Osteocyte (in vitro differentiated cells): Measurements from ENCODE around the gene NRXN3. TPM values are rescaled to one million over a fixed set of nuclear protein-coding genes. Genes with fewer than 3 reads are reported as not detected.

Experiments
- DNase-seq: peaks from one replicate; pipeline ENCODE4 v3.0.0; 2021; ENCODE audit warnings: mixed read lengths; ENCODE audit not compliant: unreplicated experiment; ENCODE audit errors: extremely low spot score
- H3K27ac Mint-ChIP-seq: one replicate; pipeline ENCODE4 v1.8.0; 2021; ENCODE audit warnings: mild to moderate bottlenecking, mixed read lengths; ENCODE audit not compliant: unreplicated experiment
- H3K27me3 Mint-ChIP-seq: one replicate; pipeline ENCODE4 v1.8.0; 2021; ENCODE audit warnings: mixed read lengths; ENCODE audit not compliant: unreplicated experiment
- H3K36me3 Mint-ChIP-seq: one replicate; pipeline ENCODE4 v1.8.0; 2021; ENCODE audit warnings: mixed read lengths; ENCODE audit not compliant: unreplicated experiment
- H3K4me1 Mint-ChIP-seq: one replicate; pipeline ENCODE4 v1.8.0; 2021; ENCODE audit warnings: mixed read lengths; ENCODE audit not compliant: unreplicated experiment
- H3K4me3 Mint-ChIP-seq: one replicate; pipeline ENCODE4 v1.8.0; 2021; ENCODE audit warnings: mild to moderate bottlenecking, moderate library complexity, mixed read lengths; ENCODE audit not compliant: unreplicated experiment
- H3K9me3 Mint-ChIP-seq: one replicate; pipeline ENCODE4 v1.8.0; 2021; ENCODE audit warnings: mixed read lengths; ENCODE audit not compliant: unreplicated experiment
- total RNA-seq: library from RNA; stranded (reverse); gene quantifications from 2 replicates; pipeline ENCODE4 v1.2.1, GENCODE V29; 2021
- TF ChIP-seq, protein P1 (sequence below): fragments of 200-600 bp; sonication (generic); IDR thresholded peaks from 2 replicates; pipeline ENCODE4 v1.5.0; 2021; ENCODE audit warnings: antibody characterized with exemption, mild to moderate bottlenecking, moderate library complexity

NRXN3 gene
- total RNA-seq, 1 donor from 2014 or later = 26.5 TPM

DNA sequence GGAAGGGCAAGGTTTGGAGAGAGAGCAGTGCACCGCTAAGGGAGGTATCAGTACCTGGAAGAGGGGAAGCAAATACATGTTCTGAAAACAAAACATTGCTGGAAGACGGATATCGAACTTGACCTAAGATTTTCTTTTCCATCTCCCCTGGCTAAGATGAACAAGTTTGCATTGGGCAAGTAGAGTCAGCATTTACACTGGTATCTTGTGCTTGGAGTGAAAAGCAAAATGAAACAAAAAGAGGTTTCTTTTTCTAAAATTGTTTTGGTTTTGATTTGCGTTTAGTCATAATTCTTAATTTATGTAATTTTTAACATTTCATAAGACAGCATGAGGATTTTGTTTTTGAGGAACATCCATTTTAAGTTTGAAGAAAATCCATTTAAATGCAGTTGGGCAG is 881.6 kb downstream of the NRXN3 start:
- no peaks in the 10 kb centered on the region for H3K36me3 Mint-ChIP-seq
- no peaks in the 10 kb centered on the region for H3K9me3 Mint-ChIP-seq
- no peak overlapping the region for H3K4me3 Mint-ChIP-seq
- H3K4me1 Mint-ChIP-seq = no peaks in the 10 kb centered on the region
- no peak overlapping the region for H3K27ac Mint-ChIP-seq
- DNase-seq = no peak
- TF ChIP-seq, protein P1, sequence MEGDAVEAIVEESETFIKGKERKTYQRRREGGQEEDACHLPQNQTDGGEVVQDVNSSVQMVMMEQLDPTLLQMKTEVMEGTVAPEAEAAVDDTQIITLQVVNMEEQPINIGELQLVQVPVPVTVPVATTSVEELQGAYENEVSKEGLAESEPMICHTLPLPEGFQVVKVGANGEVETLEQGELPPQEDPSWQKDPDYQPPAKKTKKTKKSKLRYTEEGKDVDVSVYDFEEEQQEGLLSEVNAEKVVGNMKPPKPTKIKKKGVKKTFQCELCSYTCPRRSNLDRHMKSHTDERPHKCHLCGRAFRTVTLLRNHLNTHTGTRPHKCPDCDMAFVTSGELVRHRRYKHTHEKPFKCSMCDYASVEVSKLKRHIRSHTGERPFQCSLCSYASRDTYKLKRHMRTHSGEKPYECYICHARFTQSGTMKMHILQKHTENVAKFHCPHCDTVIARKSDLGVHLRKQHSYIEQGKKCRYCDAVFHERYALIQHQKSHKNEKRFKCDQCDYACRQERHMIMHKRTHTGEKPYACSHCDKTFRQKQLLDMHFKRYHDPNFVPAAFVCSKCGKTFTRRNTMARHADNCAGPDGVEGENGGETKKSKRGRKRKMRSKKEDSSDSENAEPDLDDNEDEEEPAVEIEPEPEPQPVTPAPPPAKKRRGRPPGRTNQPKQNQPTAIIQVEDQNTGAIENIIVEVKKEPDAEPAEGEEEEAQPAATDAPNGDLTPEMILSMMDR = no peak
- peaks cover 51% of the 10 kb centered on the region for H3K27me3 Mint-ChIP-seq

DNA sequence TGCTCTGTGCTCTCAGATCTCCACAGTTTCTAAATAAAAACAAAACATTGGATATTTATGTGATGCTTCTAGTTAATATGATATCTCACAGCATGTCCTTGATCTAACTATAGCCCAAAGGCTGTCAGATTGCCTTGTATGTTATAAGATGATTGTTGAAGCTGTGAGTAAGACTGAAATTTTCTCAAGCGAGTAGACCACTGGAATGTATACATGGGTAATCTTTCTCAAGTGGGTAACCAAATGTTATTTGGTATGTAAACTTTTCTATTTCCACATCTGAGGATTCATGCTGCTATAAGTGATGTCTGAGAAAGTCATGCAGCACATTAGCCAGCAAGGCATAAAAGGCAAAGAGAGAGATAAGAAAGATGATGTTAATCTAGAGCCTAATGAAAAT is 886.7 kb downstream of the NRXN3 start:
- no peak overlapping the region for H3K27ac Mint-ChIP-seq
- H3K36me3 Mint-ChIP-seq = no peaks in the 10 kb centered on the region
- TF ChIP-seq, protein P1 = no peak
- no peak overlapping the region for H3K4me3 Mint-ChIP-seq
- H3K4me1 Mint-ChIP-seq = no peaks in the 10 kb centered on the region
- DNase-seq = no peak
- peaks cover 44% of the 10 kb centered on the region for H3K27me3 Mint-ChIP-seq
- H3K9me3 Mint-ChIP-seq = no peaks in the 10 kb centered on the region

DNA sequence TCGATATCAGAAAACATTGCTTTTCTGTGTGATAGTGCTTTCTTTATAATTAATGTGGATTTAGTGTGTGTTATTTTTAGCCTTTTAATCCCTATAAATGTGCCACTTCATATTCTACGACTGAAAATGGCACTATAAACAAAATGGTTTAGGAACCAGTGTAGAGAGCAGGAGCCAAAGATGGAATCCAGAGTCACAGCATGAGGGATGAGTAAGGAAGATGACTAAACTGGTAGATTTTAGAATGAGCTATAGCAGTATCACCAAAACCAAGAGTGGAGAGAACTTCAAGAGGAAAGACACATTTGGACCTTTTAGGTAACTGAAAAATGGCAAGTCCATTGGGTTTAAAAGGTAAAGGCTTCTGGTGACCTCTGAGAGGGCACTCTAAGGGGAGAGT is 887.2 kb downstream of the NRXN3 start:
- no peak overlapping the region for H3K4me3 Mint-ChIP-seq
- TF ChIP-seq, protein P1 = no peak
- H3K27ac Mint-ChIP-seq = no peak overlapping the region
- no peaks in the 10 kb centered on the region for H3K4me1 Mint-ChIP-seq
- no peaks in the 10 kb centered on the region for H3K9me3 Mint-ChIP-seq
- DNase-seq = no peak
- H3K27me3 Mint-ChIP-seq = peaks cover 47% of the 10 kb centered on the region
- H3K36me3 Mint-ChIP-seq = no peaks in the 10 kb centered on the region

DNA sequence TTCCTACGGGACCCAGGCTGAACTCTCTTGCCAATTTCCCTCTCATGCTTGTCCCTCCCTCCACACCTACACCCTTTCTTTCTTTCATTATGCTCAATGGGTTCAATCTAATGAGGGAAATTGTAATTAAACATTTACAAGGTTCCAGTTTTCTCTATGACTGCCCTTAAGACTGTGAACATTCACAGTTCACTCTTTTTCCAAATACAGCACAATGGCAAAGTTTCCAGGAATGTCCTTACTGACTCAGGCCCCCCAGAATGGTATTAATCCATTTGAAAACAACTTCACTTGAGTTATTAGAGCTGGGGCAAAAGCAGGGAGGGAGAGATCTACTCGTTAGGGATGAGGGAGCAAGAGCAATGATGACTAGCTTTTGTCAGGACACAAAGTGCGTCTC is 892.1 kb downstream of the NRXN3 start:
- Mint-ChIP-seq H3K4me3 (no peak overlapping the region), H3K27me3 (peaks cover 57% of the 10 kb centered on the region), H3K27ac (no peak overlapping the region), H3K36me3 (no peaks in the 10 kb centered on the region), H3K4me1 (no peaks in the 10 kb centered on the region), H3K9me3 (peaks cover 4% of the 10 kb centered on the region)
- no peak for DNase-seq
- TF ChIP-seq, protein P1 = no peak

DNA sequence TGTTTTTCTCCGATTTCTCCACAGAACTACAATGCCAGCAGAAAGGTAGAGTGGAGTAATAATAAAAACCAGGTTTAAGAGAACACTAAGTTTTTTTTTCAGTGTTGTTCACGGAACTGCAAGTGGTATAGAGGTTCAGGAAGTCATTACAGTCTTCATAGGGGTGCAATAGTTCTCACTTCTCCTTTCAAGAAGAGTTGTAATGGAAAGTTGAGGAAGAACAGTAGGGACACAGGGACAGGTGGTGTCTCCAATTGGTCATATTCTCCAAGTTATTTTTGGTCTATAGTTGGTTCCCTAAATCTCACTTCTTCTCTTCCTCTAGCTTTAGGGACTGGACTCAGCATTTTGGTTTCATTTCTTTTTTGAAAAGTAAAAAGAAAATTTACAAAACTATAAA is 894.0 kb downstream of the NRXN3 start:
- H3K27ac Mint-ChIP-seq = no peak overlapping the region
- TF ChIP-seq, protein P1 = no peak
- DNase-seq = no peak
- no peaks in the 10 kb centered on the region for H3K4me1 Mint-ChIP-seq
- no peak overlapping the region for H3K4me3 Mint-ChIP-seq
- no peaks in the 10 kb centered on the region for H3K36me3 Mint-ChIP-seq
- H3K27me3 Mint-ChIP-seq = peaks cover 61% of the 10 kb centered on the region
- peaks cover 7% of the 10 kb centered on the region for H3K9me3 Mint-ChIP-seq
